Endodermal cell (in vitro differentiated cells): ENCODE data around the gene PRKCG. TPM values are rescaled to one million over a fixed set of nuclear protein-coding genes. Genes with fewer than 3 reads are reported as not detected.
"Not testable (repeated sequence)": the region's sequence is repeated elsewhere in the genome, so short reads cannot be mapped to it uniquely, and the experiment has no call there.

ENCODE experiments used
- DNase-seq: peaks from one replicate; pipeline ENCODE4 v3.0.0-alpha.2; 2017
- H3K27ac ChIP-seq: 2 replicates; pipeline ENCODE4 v1.5.1; 2013; ENCODE audit warnings: mild to moderate bottlenecking, low read depth, low read length, moderate library complexity
- H3K27me3 ChIP-seq: 2 replicates; pipeline ENCODE4 v1.6.1; 2013; ENCODE audit warnings: mild to moderate bottlenecking, low read length, moderate library complexity; ENCODE audit not compliant: insufficient read depth, control insufficient read depth, poor library complexity, severe bottlenecking
- H3K36me3 ChIP-seq: 2 replicates; pipeline ENCODE4 v1.7.0; 2013; ENCODE audit warnings: mild to moderate bottlenecking, low read length, moderate library complexity; ENCODE audit not compliant: control insufficient read depth, insufficient read depth
- H3K4me1 ChIP-seq: one replicate; pipeline ENCODE4 v1.7.0; 2013; ENCODE audit warnings: low read length; ENCODE audit not compliant: control insufficient read depth, insufficient read depth
- H3K4me3 ChIP-seq: 2 replicates; pipeline ENCODE4 v1.5.1; 2013; ENCODE audit warnings: mild to moderate bottlenecking, low read length, moderate library complexity
- H3K9ac ChIP-seq: 2 replicates; pipeline ENCODE4 v1.6.1; 2013; ENCODE audit warnings: mild to moderate bottlenecking, low read length, moderate library complexity; ENCODE audit not compliant: poor library complexity, severe bottlenecking; ENCODE audit errors: extremely low read depth
- H3K9me3 ChIP-seq: 2 replicates; pipeline ENCODE4 v1.6.1; 2013; ENCODE audit warnings: mild to moderate bottlenecking, low read length, moderate library complexity; ENCODE audit not compliant: control insufficient read depth
- H3K27ac Mint-ChIP-seq: 2 replicates; pipeline ENCODE4 v1.8.0; 2020; ENCODE audit warnings: mixed read lengths
- H3K27me3 Mint-ChIP-seq: 2 replicates; pipeline ENCODE4 v1.8.0; 2021; ENCODE audit warnings: mild to moderate bottlenecking, mixed read lengths; ENCODE audit not compliant: insufficient read depth
- H3K36me3 Mint-ChIP-seq: 2 replicates; pipeline ENCODE4 v1.8.0; 2020; ENCODE audit warnings: low read depth, mixed read lengths
- H3K4me1 Mint-ChIP-seq: 2 replicates; pipeline ENCODE4 v1.8.0; 2020; ENCODE audit warnings: mixed read lengths
- H3K4me3 Mint-ChIP-seq: 2 replicates; pipeline ENCODE4 v1.8.0; 2020; ENCODE audit warnings: mild to moderate bottlenecking, moderate library complexity, mixed read lengths
- H3K9me3 Mint-ChIP-seq: 2 replicates; pipeline ENCODE4 v1.8.0; 2020; ENCODE audit warnings: mild to moderate bottlenecking, mixed read lengths
- WGBS, 2 experiments: methylation state at CpG; one replicate each; pipeline versions ENCODE4 v1.1.5 to v1.1.7; 2013; ENCODE audit warnings: missing lambda C conversion rate in 2 of 2, mixed read lengths in 1 of 2; ENCODE audit not compliant: insufficient coverage in 1 of 2, insufficient read length in 1 of 2; 5-methylcytosine and 5-hydroxymethylcytosine counted together
- total RNA-seq, 2 donors: library from RNA; stranded (reverse); fragmentation: NEBNext Ultra II Directional in 1 of 2; extraction: Animal tissue kit (Norgen Biotek cat#: 25700) in 1 of 2; gene quantifications; 2 replicates in 1 of 2; 3 replicates in 1 of 2; pipeline ENCODE4 v1.2.1, GENCODE V29; 2021
- TF ChIP-seq, protein P1 (sequence below): fragments of 200-600 bp; sonication (generic); conservative IDR thresholded peaks from 2 replicates; pipeline ENCODE4 v1.5.0; 2021; ENCODE audit warnings: antibody characterized with exemption, mild to moderate bottlenecking

PRKCG gene
- total RNA-seq, 2 donors from 2014 or later: 2.7 to 5.6 TPM

DNA sequence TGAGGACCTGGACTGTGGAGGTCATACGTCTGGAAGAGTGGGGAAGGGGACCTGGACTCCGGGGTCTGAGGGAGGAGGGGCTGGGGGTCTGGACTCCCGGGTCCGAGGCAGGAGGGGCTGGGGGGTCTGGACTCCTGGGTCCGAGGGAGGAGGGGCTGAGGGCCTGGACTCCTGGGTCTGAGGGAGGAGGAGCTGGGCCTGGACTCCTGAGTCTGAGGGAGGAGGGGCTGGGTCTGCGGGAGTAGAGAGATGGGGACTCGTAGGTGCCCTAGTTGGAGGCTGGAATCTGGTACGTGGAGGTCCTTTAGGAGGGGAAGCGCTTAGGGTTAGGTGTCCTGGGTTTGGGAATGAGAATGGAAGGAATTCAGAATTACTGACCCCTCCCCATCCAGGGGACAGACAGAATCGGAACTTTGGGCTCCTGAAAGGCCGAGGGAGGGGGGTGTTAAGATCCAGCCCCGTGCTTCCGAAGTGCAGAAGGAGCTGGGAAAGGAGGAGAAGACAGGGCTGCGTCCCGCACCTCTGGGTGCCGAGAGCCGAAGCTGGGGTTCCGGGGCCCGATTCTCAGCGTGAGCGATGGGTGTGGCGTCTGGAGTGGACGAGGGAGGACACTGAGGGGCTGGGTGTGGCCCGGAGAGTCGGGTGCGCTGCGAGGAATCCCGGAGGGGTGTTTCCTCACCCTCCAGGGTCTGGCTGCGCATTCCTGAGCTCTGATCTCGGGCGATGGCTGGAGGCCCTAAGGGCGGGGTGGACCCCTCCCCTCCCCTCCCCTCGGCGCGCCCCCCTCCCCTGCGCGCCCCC is 13.7 kb upstream of the PRKCG start:
- Histone ChIP-seq H3K4me3 (peak overlapping the region; percentile 95), H3K27ac (peak overlapping the region; percentile 88), H3K36me3 (peaks cover 22% of the 10 kb centered on the region), H3K4me1 (no peaks in the 10 kb centered on the region), H3K9ac (peak overlapping the region; percentile 97), H3K9me3 (no peaks in the 10 kb centered on the region), H3K27me3 (no peaks in the 10 kb centered on the region)
- no peaks in the 10 kb centered on the region for H3K9me3 Mint-ChIP-seq
- peaks cover 17% of the 10 kb centered on the region for H3K4me1 Mint-ChIP-seq
- H3K27ac Mint-ChIP-seq: peak overlapping the region; percentile 99
- 0% methylated on average over 8 to 32 of the region's 37 CpGs for WGBS, 2 experiments
- peak overlapping the region; percentile 98 for H3K4me3 Mint-ChIP-seq
- TF ChIP-seq, protein P1, sequence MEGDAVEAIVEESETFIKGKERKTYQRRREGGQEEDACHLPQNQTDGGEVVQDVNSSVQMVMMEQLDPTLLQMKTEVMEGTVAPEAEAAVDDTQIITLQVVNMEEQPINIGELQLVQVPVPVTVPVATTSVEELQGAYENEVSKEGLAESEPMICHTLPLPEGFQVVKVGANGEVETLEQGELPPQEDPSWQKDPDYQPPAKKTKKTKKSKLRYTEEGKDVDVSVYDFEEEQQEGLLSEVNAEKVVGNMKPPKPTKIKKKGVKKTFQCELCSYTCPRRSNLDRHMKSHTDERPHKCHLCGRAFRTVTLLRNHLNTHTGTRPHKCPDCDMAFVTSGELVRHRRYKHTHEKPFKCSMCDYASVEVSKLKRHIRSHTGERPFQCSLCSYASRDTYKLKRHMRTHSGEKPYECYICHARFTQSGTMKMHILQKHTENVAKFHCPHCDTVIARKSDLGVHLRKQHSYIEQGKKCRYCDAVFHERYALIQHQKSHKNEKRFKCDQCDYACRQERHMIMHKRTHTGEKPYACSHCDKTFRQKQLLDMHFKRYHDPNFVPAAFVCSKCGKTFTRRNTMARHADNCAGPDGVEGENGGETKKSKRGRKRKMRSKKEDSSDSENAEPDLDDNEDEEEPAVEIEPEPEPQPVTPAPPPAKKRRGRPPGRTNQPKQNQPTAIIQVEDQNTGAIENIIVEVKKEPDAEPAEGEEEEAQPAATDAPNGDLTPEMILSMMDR: no peak
- peaks cover 3% of the 10 kb centered on the region for H3K27me3 Mint-ChIP-seq
- DNase-seq: peak; percentile 81
- H3K36me3 Mint-ChIP-seq: peaks cover 19% of the 10 kb centered on the region

- H3K9ac ChIP-seq: peak overlapping the region; percentile 97
- H3K27me3 Mint-ChIP-seq: peaks cover 1% of the 10 kb centered on the region
Measured at GRCh38 chr19:53868892-53869804, 12.8 kb upstream of the PRKCG start.

DNA sequence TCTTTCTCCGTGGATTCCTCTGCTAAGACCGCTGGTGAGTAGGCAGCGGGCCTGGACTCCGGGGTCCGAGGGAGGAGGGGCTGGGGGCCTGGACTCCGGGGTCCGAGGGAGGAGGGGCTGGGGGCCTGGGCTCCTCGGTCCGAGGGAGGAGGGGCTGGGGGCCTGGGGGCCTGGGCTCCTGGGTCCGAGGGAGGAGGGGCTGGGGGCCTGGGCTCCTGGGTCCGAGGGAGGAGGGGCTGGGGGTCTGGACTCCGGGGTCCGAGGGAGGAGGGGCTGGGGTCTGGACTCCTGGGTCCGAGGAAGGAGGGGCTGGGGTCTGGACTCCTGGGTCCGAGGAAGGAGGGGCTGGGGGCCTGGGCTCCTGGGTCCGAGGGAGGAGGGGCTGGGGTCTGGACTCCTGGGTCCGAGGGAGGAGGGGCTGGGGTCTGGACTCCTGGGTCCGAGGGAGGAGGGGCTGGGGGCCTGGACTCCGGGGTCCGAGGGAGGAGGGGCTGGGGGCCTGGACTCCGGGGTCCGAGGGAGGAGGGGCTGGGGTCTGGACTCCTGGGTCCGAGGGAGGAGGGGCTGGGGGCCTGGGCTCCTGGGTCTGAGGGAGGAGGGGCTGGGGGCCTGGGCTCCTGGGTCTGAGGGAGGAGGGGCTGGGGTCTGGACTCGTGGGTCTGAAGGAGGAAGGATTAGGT is 12.1 kb upstream of the PRKCG start:
- WGBS, 2 experiments: 10 to 30% methylated on average over 2 to 11 of the region's 24 CpGs
- H3K9ac ChIP-seq: peak overlapping the region; percentile 97
- not testable (repeated sequence) for H3K27me3 Mint-ChIP-seq

More at GRCh38 chr19:53868892-53869804, 12.8 kb upstream of the PRKCG start:
- Mint-ChIP-seq H3K4me3 (peak overlapping the region; percentile 98), H3K27ac (peak overlapping the region; percentile 99), H3K9me3 (no peaks in the 10 kb centered on the region), H3K4me1 (peaks cover 16% of the 10 kb centered on the region), H3K36me3 (peaks cover 27% of the 10 kb centered on the region)
- Histone ChIP-seq H3K36me3 (peaks cover 31% of the 10 kb centered on the region), H3K4me1 (no peaks in the 10 kb centered on the region), H3K9me3 (no peaks in the 10 kb centered on the region), H3K27ac (peak overlapping the region; percentile 88), H3K4me3 (peak overlapping the region; percentile 95), H3K27me3 (no peaks in the 10 kb centered on the region)
- TF ChIP-seq, protein P1: peak; percentile 51
- DNase-seq: peak; percentile 95
- 0 to 1% methylated on average over 12 to 75 of the region's 75 CpGs for WGBS, 2 experiments

More for the DNA sequence above, 12.1 kb upstream of the PRKCG start:
- H3K36me3 Mint-ChIP-seq: peaks cover 35% of the 10 kb centered on the region
- H3K9me3 ChIP-seq, H3K9me3 Mint-ChIP-seq, H3K4me1 ChIP-seq, H3K27me3 ChIP-seq: not testable (repeated sequence)
- H3K27ac Mint-ChIP-seq: peak overlapping the region; percentile 81
- H3K36me3 ChIP-seq: peaks cover 39% of the 10 kb centered on the region
- DNase-seq: peak; percentile 47
- peak overlapping the region; percentile 95 for H3K4me3 ChIP-seq
- H3K4me3 Mint-ChIP-seq: peak overlapping the region; percentile 98
- peaks cover 16% of the 10 kb centered on the region for H3K4me1 Mint-ChIP-seq
- H3K27ac ChIP-seq: peak overlapping the region; percentile 88
